Measurements from ENCODE around the gene TSPAN10. TPM values are rescaled to one million over a fixed set of nuclear protein-coding genes. Genes with fewer than 3 reads are reported as not detected.

Gene TSPAN10
- total and polyA plus RNA-seq, 2 donors from 2014 or later, result 1.9 to 2.1 TPM

DNA sequence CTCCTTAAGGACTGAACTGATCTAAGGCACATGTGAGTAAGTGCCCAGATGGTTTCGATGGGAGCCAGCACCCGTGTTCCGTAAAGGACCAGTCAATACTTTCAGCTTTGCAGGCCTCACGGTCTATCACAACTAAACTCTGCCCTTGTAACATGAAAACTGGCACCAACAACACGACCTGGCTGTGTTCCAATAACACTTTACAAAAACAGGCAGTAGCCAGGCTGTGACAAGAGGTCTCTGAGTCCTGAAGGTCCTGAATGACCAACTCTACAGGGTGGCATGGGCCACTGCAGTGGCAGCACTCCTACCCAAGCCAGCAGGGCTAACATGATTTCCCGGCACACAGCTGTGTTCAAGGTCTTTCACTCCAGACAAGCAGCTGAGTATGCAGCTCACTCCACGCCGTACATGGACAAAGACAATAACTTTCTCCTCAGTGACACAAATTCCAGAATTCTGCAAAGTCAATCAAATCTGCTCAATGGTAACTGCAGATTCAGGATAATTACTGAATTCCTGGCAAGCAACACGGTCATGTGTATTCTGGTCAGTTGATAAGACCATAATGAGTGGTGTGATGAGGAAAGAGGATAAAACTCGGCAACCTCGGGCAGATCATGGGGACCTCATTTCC is 15.4 kb upstream of the TSPAN10 start:
- intact Hi-C loops (cut with DNase I), result no loop called here

DNA sequence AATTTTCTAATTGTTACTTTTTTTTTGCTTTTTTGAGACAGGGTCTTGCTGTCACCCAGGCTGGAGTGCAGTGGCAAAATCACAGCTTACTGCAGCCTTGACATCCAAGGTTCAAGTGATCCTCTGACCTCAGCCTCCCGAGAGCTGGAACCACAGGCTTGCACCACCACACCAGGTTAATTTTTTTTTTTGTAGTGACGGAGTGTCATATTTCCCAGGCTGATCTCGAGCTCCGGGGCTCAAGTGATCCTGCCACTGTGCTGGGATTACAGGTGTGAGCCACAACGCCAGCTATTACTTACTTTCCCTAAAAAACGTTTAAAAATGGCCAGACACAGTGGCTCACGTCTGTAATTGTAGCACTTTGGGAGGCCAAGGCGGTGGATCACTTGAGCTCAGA is 6.7 kb upstream of the TSPAN10 start:
- Histone ChIP-seq H3K4me1 (ENCODE audit: control insufficient read depth in 2 of 3, insufficient read depth in 2 of 3, low read depth in 1 of 3, low read length in 3 of 3) (peaks cover 0 to 3% (median under 1%) of the 10 kb centered on the region in 3 donors), H3K27me3 (ENCODE audit: control insufficient read depth, insufficient read depth, low read length) (no peaks in the 10 kb centered on the region), H3K4me3 (ENCODE audit: low read length in 3 of 3) (no peak overlapping the region), H3K36me3 (ENCODE audit: control insufficient read depth in 2 of 3, insufficient read depth in 3 of 3, low read length in 3 of 3) (peaks cover 2 to 8% (median 7%) of the 10 kb centered on the region in 3 donors), H3K27ac (ENCODE audit: low read depth in 2 of 2, low read length in 2 of 2) (no peak overlapping the region), H3K9ac (ENCODE audit: low read length in 3 of 3) (no peak overlapping the region), H3K9me3 (ENCODE audit: control insufficient read depth in 2 of 3, insufficient read depth in 1 of 3, low read length in 3 of 3) (no peaks in the 10 kb centered on the region)
- TF ChIP-seq, protein P1, sequence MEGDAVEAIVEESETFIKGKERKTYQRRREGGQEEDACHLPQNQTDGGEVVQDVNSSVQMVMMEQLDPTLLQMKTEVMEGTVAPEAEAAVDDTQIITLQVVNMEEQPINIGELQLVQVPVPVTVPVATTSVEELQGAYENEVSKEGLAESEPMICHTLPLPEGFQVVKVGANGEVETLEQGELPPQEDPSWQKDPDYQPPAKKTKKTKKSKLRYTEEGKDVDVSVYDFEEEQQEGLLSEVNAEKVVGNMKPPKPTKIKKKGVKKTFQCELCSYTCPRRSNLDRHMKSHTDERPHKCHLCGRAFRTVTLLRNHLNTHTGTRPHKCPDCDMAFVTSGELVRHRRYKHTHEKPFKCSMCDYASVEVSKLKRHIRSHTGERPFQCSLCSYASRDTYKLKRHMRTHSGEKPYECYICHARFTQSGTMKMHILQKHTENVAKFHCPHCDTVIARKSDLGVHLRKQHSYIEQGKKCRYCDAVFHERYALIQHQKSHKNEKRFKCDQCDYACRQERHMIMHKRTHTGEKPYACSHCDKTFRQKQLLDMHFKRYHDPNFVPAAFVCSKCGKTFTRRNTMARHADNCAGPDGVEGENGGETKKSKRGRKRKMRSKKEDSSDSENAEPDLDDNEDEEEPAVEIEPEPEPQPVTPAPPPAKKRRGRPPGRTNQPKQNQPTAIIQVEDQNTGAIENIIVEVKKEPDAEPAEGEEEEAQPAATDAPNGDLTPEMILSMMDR (IDR thresholded peaks at IDR 0.05; ENCODE audit: borderline replicate concordance, extremely low read depth, insufficient read depth), result no peak
- DNase-seq (no peak), FAIRE-seq (no peak)
- intact Hi-C loops (cut with DNase I), result no loop called here

More for the DNA sequence above, 15.4 kb upstream of the TSPAN10 start:
- Histone ChIP-seq H3K27ac (ENCODE audit: low read depth in 2 of 2, low read length in 2 of 2) (peak overlapping the region; percentile 26 to 33), H3K4me1 (ENCODE audit: control insufficient read depth in 2 of 3, insufficient read depth in 2 of 3, low read depth in 1 of 3, low read length in 3 of 3) (peaks cover 0 to 11% (median 6%) of the 10 kb centered on the region in 3 donors), H3K36me3 (ENCODE audit: control insufficient read depth in 2 of 3, insufficient read depth in 3 of 3, low read length in 3 of 3) (peaks cover 14 to 53% (median 21%) of the 10 kb centered on the region in 3 donors), H3K9me3 (ENCODE audit: control insufficient read depth in 2 of 3, insufficient read depth in 1 of 3, low read length in 3 of 3) (no peaks in the 10 kb centered on the region), H3K9ac (ENCODE audit: low read length in 3 of 3) (no peak overlapping the region), H3K4me3 (ENCODE audit: low read length in 3 of 3) (no peak overlapping the region), H3K27me3 (ENCODE audit: control insufficient read depth, insufficient read depth, low read length) (no peaks in the 10 kb centered on the region)
- TF ChIP-seq, protein P1 (IDR thresholded peaks at IDR 0.05; ENCODE audit: borderline replicate concordance, extremely low read depth, insufficient read depth), result no peak
- DNase-seq, result peak in 1 of 5 donors; percentile 3
- FAIRE-seq, result no peak

DNA sequence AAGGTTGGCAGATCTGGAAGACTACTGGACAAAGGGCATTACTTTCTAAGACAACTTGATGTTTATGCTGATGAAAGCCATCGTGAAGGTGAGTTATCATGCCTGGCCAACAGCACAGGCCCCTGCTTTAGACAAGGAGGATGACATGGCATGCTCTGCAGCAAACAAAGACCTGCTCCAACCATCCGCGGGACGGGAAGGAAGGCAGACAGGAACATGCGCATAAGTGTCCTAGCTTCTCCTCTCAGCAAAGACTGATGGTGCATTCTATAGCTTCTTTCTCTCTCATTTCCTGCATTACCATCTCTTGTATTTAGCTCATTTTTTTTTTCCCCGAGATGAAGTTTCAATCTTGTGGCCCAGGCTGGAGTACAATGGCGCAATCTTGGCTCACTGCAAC is 5.5 kb upstream of the TSPAN10 start:
- TF ChIP-seq, protein P1 (IDR thresholded peaks at IDR 0.05; ENCODE audit: borderline replicate concordance, extremely low read depth, insufficient read depth), result no peak
- Histone ChIP-seq H3K27me3 (ENCODE audit: control insufficient read depth, insufficient read depth, low read length) (no peaks in the 10 kb centered on the region), H3K36me3 (ENCODE audit: control insufficient read depth in 2 of 3, insufficient read depth in 3 of 3, low read length in 3 of 3) (peaks cover 1 to 5% (median 2%) of the 10 kb centered on the region in 3 donors), H3K9me3 (ENCODE audit: control insufficient read depth in 2 of 3, insufficient read depth in 1 of 3, low read length in 3 of 3) (no peaks in the 10 kb centered on the region), H3K4me1 (ENCODE audit: control insufficient read depth in 2 of 3, insufficient read depth in 2 of 3, low read depth in 1 of 3, low read length in 3 of 3) (peaks cover 0 to 9% (median 7%) of the 10 kb centered on the region in 3 donors), H3K27ac (ENCODE audit: low read depth in 2 of 2, low read length in 2 of 2) (no peak overlapping the region), H3K4me3 (ENCODE audit: low read length in 3 of 3) (no peak overlapping the region), H3K9ac (ENCODE audit: low read length in 3 of 3) (no peak overlapping the region)
- FAIRE-seq, result no peak
- intact Hi-C loops (cut with DNase I), result no loop called here
- peak in 1 of 5 donors; percentile 10 for DNase-seq
